Measurements from ENCODE around the gene OXSM. TPM values are rescaled to one million over a fixed set of nuclear protein-coding genes. Genes with fewer than 3 reads are reported as not detected.

The OXSM gene
- total RNA-seq, 6 experiments from 2014 or later = 12.5 to 16.8 (median 15.6) TPM

DNA sequence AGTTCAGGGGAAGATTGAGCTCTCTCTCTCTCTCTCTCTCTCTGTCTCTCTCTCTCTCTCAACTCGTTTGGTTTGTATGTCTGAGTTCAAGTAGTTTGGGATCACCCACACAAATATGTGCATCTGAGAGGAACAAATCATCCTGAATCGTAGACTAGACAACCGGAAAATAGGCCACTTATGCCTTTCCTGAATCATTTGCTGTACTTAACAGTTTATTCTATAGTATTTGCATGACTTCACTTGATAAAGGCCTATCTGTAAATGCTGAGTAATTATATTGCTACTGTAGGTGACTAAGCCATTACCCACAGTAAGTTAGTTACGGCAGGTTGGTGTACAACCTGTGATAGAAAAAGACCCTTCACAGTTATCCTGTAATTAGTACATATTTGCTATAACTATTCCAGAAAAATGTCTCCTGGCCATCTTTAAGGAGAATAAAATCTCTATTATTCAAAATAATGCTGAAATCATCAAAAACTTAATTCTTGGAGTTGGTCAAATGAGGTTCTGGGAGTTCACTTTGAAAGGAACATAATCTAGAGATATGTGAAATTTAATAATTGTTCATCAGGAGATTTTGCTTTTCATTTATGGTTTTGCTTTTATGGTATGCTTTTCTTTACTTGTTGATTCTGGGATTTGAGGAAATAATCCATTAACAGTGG, 31.1 kb downstream of the OXSM start:
- TF ChIP-seq, protein P1, sequence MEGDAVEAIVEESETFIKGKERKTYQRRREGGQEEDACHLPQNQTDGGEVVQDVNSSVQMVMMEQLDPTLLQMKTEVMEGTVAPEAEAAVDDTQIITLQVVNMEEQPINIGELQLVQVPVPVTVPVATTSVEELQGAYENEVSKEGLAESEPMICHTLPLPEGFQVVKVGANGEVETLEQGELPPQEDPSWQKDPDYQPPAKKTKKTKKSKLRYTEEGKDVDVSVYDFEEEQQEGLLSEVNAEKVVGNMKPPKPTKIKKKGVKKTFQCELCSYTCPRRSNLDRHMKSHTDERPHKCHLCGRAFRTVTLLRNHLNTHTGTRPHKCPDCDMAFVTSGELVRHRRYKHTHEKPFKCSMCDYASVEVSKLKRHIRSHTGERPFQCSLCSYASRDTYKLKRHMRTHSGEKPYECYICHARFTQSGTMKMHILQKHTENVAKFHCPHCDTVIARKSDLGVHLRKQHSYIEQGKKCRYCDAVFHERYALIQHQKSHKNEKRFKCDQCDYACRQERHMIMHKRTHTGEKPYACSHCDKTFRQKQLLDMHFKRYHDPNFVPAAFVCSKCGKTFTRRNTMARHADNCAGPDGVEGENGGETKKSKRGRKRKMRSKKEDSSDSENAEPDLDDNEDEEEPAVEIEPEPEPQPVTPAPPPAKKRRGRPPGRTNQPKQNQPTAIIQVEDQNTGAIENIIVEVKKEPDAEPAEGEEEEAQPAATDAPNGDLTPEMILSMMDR (IDR thresholded peaks at IDR 0.05) = no peak
- TF ChIP-seq POLR2A (IDR thresholded peaks at IDR 0.05) = no peak
- Histone ChIP-seq H3K9me3 (no peaks in the 10 kb centered on the region), H3K4me3 (no peak overlapping the region), H3K27me3 (no peaks in the 10 kb centered on the region), H3K36me3 (no peaks in the 10 kb centered on the region), H3K4me1 (no peaks in the 10 kb centered on the region), H3K27ac (no peak overlapping the region)
- WGBS (ENCODE audit: insufficient coverage, low coverage, low lambda C conversion rate, missing lambda C conversion rate) = 60% methylated on average over 4 of the region's 4 CpGs
- DNase-seq (no peak), ATAC-seq (no peak)
- intact Hi-C loops (cut with DNase I) = no loop called here

DNA sequence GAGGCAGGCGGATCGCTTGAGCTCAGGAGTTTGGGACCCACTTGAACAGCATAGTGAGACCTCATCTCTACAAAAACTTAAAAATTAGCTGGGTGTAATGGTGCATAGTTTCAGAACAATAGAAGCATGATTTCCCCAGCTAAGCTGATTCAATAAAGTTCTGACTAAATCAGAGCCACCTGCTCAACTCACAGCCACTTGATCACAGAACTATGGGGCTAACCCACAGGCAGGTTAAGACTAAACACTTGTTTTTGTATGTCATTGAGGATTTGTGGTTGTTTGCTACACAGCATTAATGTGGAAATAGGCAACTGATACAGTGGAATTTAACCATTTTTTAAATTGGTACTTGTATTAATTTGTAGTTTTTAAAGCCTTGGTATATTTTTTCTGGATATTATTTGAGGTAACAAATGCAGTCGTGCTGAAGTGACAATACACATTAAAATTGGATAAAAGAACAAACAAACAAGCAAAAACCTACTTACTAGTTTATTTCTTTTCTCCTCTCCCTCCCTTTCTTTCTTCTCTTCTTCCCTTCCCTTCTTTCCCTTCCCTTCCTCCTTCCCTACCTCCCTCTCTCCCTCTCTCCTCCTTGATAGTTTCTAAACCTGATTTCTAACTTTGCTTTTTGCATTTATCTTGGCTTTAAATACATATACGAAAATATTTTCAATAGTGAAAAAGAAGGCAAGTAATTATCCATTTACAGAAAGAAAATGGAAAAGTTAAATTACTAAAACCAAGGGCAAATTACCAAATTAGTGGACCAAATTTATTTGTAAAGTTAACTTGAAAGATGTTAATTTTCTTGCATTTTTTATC, 32.1 kb downstream of the OXSM start:
- no peak for DNase-seq
- no peak for TF ChIP-seq POLR2A (IDR thresholded peaks at IDR 0.05)
- TF ChIP-seq, protein P1 (IDR thresholded peaks at IDR 0.05) = no peak
- H3K27ac ChIP-seq = no peak overlapping the region
- H3K36me3 ChIP-seq = no peaks in the 10 kb centered on the region
- no peaks in the 10 kb centered on the region for H3K4me1 ChIP-seq
- WGBS (ENCODE audit: insufficient coverage, low coverage, low lambda C conversion rate, missing lambda C conversion rate) = 55% methylated on average over 4 of the region's 4 CpGs
- intact Hi-C loops (cut with DNase I) = no loop called here
- H3K4me3 ChIP-seq = no peak overlapping the region
- H3K27me3 ChIP-seq = no peaks in the 10 kb centered on the region
- H3K9me3 ChIP-seq = no peaks in the 10 kb centered on the region
- ATAC-seq = no peak

DNA sequence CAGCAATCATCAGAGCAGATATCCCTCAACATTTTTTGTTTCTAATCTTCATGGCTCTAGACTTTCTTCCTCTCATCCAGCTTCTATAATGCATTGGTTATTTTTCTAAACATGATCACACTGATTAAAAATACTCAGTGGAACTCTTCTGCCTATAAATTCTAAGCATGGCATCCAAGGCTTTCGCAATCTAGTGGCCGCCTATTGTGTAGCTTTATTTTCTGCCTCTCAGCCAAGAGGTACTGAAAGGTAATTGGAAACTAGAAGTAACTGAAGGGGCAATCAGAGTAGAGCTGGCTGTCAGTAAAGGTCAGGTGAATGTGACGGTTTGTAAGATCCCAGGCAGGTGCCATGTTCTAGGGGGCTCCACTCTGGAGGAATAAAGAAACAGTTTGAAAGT, 33.4 kb downstream of the OXSM start:
- no peak overlapping the region for H3K4me3 ChIP-seq
- TF ChIP-seq, protein P1 (IDR thresholded peaks at IDR 0.05) = no peak
- no peaks in the 10 kb centered on the region for H3K4me1 ChIP-seq
- no peak for DNase-seq
- no peak for ATAC-seq
- no peaks in the 10 kb centered on the region for H3K9me3 ChIP-seq
- H3K27me3 ChIP-seq = no peaks in the 10 kb centered on the region
- no peak overlapping the region for H3K27ac ChIP-seq
- H3K36me3 ChIP-seq = no peaks in the 10 kb centered on the region
- 72% methylated on average over 3 of the region's 3 CpGs for WGBS (ENCODE audit: insufficient coverage, low coverage, low lambda C conversion rate, missing lambda C conversion rate)
- intact Hi-C loops (cut with DNase I) = no loop called here

DNA sequence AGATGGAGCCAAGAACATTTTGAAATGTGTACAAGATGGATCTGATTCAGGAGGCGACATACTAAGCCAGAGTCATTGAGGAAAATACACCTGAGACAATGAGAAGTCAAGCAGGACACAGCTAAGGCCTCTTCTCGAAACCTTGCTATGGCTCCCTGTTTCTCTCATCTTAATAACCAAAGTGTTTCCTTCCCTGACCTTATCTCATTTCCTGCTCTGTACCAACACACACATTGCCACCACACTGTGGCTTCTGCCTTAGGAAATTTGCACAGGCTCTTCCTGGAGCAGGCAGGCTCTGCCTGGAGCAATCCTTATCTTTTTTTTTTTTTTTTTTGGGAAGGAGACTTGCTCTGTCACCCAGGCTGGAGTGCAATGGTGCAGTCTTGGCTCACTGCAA, 36.6 kb downstream of the OXSM start:
- WGBS (ENCODE audit: insufficient coverage, low coverage, low lambda C conversion rate, missing lambda C conversion rate) = 60% methylated on average over 1 of the region's 2 CpGs
- no peaks in the 10 kb centered on the region for H3K9me3 ChIP-seq
- H3K27me3 ChIP-seq = no peaks in the 10 kb centered on the region
- DNase-seq = no peak
- H3K27ac ChIP-seq = no peak overlapping the region
- no peak for TF ChIP-seq POLR2A (IDR thresholded peaks at IDR 0.05)
- TF ChIP-seq, protein P1 (IDR thresholded peaks at IDR 0.05) = no peak
- H3K36me3 ChIP-seq = no peaks in the 10 kb centered on the region
- no peaks in the 10 kb centered on the region for H3K4me1 ChIP-seq
- intact Hi-C loops (cut with DNase I) = no loop called here
- H3K4me3 ChIP-seq = no peak overlapping the region
- no peak for ATAC-seq

Data from right lobe of liver (tissue), 6 donors.